Measurements from ENCODE around the gene BTBD9. TPM values are rescaled to one million over a fixed set of nuclear protein-coding genes. Genes with fewer than 3 reads are reported as not detected.

Gene BTBD9
- total RNA-seq, 4 donors from 2014 or later = 11.7 to 17.7 (median 14.1) TPM

- no peak for TF ChIP-seq CTCF (IDR thresholded peaks at IDR 0.05; ENCODE audit: low read depth)
These were observed 172.2 kb downstream of the BTBD9 start for GRCh38 chr6:38467566-38467965.

GRCh38 chr6:38460186-38460585 lies 179.5 kb downstream of the BTBD9 start:
- no peak for TF ChIP-seq CTCF (IDR thresholded peaks at IDR 0.05; ENCODE audit: low read depth)

GRCh38 chr6:38459291-38459690 lies 180.4 kb downstream of the BTBD9 start:
- TF ChIP-seq CTCF (IDR thresholded peaks at IDR 0.05; ENCODE audit: low read depth) = no peak

- no peak for TF ChIP-seq CTCF (IDR thresholded peaks at IDR 0.05; ENCODE audit: low read depth)
These were observed 185.9 kb downstream of the BTBD9 start for GRCh38 chr6:38453861-38454260.

- TF ChIP-seq CTCF (IDR thresholded peaks at IDR 0.05; ENCODE audit: low read depth) = no peak
These were observed 186.7 kb downstream of the BTBD9 start for GRCh38 chr6:38452816-38453660.

GRCh38 chr6:38450717-38451116 lies 189.0 kb downstream of the BTBD9 start:
- no peak for TF ChIP-seq CTCF (IDR thresholded peaks at IDR 0.05; ENCODE audit: low read depth)

GRCh38 chr6:38445925-38446324 lies 193.8 kb downstream of the BTBD9 start:
- TF ChIP-seq CTCF (IDR thresholded peaks at IDR 0.05; ENCODE audit: low read depth) = no peak
